Measurements from ENCODE around the gene FAM222B. TPM values are rescaled to one million over a fixed set of nuclear protein-coding genes. Genes with fewer than 3 reads are reported as not detected.
"Not testable (repeated sequence)": the region's sequence is repeated elsewhere in the genome, so short reads cannot be mapped to it uniquely, and the experiment has no call there.

FAM222B gene
- total RNA-seq, 1 donor from 2014 or later: 13.3 TPM

DNA sequence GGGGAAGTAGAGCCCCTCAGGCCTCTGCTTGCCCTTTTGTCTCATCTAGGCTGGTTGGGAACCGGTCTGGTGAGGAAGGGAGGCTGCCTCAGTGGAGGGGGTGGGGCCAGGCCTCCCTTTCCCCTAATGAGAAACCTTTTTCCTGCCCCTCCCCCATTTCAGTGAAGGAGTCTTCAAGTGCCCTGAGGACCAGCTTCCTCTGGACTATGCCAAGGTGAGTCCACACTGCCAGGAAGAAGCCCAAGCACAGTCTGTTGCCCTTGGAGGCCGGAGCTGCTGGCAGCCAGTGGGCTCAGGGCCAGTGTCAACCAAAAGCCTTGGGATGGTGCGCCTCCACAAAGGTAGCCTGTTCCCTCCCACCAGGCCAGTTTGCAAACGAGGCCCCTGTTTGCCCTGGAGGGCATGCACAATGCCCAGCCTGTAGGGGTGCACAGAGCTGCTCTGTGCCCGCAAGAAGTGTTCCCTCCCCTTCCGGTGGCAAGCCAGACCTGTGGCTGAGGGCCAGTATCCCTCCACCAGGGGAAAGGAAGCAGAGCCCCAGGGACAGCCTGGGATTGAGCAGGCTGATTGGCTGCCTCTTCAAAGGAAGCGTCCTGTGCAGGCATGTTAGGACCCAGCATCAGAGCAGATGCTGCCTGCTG, 95.4 kb downstream of the FAM222B start:
- DNase-seq (ENCODE audit: low read depth): peak; percentile 58

DNA sequence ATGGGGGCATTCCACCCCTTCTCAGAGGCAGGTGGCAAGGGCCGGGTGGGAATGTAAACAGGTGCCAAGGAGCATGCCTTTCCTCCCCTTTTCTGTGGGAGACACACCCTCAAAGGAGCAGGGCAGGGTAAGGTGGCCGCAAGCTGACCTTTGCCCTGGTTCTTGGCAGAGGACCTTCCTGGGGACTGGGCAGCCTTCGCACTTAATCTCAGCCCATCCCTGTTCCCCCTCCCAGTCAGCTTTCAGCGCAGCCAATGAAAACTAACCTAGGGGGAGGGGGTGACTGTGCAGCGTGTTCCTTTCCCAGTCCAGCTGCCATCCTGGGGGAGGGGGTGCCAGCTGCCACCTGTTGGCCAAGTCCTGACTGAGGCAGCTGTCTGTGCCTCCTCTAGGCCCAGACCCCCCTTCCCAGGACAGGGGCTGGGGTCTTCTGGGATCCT, 96.0 kb downstream of the FAM222B start:
- peak; percentile 99 for DNase-seq (ENCODE audit: low read depth)

DNA sequence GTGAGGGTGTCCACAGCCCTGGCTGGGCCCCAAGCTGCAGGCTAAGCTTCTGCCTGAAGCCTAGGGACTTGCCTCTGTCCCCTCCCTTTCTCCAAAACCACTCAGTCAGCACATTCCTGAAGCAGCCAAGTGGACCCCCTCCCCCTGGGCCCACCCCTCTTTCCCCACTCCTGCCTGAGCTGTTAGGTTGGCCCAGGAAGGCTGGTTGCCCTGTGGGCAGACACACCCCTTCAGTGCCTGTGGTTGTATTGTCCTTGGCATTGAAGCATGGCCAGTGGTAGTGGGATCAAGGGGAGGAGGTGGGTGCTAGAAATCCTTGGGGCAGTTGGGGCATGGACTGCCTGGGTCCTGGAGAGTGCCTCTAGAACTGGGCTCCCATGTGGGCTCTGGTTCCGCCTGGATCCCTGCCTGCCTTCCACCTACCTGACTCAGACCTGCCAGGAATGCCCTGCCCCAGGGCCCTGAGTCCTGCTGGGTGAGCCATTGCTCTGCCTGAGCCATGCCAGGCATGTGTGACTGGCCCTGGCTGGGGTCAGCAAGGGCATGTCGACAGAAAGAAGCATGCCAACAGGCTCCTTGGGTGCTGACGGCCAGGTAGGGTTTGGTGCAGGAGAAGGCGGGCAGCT, 96.7 kb downstream of the FAM222B start:
- peak; percentile 91 for DNase-seq (ENCODE audit: low read depth)

DNA sequence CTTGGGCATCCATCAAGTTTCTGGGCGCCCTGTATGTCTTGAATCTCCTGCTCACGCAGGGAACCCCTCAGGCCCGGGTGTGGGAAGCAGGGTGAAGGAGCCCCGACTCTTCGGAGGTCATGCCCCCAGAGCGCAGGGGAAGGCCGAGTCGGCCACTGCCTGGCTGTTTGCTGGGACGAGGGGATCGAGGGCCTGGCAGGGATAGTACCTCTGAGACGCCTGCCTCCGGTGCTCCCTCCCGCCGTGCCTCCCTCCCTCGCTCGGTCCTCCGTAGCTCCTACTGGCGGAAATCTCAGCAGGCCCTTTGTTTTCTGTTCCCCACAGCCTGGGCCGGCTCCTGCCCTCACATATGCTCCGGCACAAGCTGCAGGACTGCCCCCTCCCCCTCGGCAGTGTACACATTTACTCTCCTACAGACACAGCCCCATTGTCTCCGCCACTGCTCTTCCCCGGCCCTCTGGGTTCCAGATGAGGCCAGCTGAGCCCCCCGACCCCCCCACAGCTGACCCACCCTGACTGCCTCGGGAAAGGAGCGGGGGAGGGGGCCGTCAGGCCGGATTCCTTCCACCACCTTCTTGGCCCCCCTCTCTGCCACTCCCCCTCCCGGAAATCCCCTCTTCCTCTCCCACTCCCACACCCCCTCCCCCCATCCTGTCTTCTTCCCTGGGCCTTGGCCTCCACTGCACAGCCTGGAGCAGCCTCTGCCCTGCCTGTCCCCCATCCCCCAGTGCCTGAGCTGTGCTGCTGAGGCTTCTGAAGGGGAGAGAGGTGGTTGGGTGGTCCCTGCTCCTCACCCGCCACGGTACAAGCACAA, 97.4 kb downstream of the FAM222B start:
- DNase-seq (ENCODE audit: low read depth): no peak

DNA sequence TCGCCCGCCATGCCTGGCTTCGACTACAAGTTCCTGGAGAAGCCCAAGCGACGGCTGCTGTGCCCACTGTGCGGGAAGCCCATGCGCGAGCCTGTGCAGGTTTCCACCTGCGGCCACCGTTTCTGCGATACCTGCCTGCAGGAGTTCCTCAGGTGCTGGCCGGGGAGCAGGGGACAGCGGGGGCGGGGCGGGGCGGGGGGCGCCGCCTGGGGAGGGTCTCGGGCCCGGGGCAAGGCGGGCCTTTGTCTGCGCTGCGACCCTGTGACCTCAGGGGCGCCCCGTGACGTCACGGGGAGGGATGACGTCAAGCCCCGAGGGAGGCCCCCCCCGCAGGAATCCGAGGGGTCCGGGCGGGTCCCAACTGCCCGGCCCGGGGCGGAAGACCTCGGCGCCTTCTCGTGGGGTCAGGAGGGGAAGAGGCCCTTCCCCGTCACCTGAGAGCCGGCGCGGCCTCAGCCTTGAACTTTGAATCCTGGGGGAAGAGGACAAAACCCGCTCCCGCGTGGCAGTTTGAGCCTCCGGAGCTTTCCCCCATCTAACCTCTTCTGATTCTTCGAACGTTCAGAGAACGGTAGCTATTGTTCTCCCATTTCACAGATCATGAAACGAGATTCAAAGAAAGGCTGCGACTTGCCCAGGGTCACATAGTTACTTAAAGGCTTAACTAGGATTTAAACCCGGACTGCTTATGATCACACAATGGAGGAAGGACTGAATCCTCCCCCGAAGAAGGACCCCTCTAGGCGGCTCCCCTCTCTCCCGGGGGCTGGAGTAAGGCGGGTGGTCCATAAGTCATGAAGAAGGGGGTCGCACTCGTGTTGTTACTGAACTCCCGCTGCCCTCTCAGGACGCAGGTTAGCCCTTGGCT, 98.3 kb downstream of the FAM222B start:
- DNase-seq (ENCODE audit: low read depth): peak; percentile 81

DNA sequence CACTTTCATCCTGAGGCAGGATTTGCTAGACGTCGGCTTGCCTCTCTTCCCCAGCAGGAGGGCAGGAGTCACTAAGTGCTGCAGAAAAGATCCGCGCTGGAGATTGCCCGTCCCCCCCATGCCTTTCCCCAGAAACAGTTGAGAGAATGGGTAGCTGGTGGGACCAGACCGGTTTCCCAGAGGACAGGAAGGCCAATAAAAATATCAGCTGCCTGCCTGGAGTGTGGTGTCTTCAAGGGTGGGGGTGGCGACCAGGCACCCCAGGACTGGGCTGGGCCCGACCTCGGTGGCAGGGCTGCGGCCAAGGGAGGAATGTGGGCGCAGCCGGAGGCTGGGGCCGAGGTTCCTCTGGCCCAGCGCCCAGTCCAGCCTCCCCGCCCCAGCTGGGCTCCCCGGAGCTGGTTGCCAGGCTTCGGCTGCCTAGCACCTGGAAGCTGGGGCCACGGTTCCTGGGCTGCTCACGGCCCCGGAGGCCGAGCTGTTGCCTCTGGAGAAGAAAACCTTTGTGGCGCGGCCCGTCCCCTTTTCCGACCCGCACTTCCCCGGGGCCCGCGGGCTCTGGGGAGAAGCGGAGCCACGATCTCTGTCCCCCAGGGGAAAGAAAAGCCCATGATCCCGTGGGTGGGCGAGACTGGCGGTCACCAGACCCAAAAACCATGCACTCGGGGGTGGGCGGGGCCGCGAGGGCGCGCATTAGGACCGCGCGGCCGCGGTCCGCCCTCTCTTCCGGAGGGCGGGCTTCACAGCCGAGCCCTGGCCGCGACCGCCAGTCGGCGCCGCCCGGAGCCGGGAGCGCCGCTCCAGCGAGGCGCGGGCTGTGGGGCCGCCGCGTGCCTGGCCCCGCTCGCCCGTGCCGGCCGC, 99.1 kb downstream of the FAM222B start, which contains the start of gene TRAF4:
TSS of gene TRAF4 (plus strand) at position 769 of the 861 bp plus-strand sequence. CDS start 102 bp downstream, outside the sequence.
- peak; percentile 97 for DNase-seq (ENCODE audit: low read depth)

DNA sequence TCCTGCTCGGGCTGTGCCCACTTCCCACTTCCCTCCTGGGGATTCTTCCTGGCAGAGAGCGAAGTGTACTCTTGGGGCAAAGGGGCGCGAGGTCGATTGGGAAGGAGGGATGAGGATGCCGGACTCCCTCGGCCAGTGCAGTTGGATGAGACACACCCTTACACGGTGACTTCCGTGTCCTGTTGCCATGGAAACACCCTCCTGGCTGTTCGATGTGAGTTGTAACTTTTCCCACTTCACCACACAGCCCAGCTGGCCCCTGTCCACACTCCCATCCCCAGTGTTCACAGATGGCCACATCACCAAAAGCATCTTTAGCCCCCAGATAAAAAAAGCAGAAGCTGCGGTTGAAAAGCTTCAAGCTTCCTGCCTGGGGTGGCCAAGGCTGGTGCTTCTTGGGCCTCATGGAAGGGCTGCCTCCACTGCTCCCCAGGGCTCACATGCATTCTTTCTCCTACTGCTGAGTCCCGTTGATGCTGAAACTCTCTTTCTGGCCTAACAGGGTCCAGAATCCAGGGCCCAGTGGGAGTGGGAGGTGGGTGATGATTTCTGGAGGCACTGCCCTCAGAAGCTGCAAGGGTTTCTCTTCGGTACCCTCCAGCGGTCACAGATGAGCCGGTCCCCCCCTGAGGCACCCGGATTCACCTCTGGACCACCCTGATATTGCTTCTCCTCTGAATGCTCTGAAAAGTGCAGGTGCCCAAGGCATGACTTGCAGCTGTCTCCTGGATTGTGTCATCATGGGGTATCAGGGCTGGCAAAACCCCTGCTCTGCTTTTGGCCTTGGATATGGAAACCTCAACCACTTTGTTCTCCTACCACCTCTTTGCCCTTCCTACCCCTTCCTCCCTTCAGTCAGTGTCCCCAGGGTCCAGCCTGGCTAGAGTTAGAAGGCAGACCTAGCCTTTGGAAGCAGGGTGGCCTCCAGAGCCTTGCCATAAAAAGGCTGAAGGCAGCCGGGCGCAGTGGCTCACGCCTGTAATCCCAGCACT, 100.9 kb downstream of the FAM222B start:
- peak; percentile 55 for DNase-seq (ENCODE audit: low read depth)

DNA sequence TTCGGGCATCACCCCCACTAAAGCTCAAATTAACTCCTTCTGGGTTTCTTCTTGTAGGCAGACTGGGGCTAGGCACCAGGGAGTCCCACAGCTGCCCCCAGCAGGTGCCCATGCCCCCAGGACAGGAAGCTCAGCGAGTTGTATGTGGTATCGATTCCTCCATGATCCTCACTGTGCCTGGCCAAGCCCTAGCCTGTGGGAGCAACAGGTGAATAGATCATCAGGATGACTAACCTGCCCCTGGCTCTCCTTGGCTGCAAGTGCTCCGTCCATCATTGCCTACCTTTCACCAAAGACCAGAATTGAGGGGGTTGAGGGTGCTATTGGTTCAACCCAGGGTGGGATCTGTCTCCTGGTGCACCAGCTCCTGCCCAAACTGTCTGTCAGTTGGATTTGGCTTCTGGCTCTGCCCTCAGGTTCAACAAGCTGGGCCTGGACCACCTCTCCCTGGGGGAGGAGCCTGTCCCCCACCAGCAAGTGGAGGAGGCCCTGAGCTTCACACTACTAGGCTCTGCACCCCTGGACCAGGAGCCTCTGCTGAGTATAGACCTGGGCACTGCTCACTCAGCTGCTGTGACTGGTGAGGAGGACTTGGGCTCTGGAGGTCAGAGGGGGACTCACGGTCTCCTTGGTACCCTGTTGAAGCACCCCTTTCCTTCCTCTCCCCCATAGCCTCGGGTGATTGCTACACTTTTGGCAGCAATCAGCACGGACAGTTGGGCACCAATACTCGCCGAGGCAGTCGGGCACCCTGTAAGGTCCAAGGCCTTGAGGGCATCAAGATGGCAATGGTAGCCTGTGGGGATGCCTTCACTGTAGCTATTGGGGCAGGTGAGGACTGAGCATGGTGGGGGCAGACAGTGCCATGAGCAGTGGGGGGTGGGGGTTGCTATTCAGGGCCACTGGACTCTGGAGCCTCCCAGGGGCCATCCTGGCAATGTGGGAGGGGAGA, 101.9 kb downstream of the FAM222B start:
- DNase-seq (ENCODE audit: low read depth): no peak

DNA sequence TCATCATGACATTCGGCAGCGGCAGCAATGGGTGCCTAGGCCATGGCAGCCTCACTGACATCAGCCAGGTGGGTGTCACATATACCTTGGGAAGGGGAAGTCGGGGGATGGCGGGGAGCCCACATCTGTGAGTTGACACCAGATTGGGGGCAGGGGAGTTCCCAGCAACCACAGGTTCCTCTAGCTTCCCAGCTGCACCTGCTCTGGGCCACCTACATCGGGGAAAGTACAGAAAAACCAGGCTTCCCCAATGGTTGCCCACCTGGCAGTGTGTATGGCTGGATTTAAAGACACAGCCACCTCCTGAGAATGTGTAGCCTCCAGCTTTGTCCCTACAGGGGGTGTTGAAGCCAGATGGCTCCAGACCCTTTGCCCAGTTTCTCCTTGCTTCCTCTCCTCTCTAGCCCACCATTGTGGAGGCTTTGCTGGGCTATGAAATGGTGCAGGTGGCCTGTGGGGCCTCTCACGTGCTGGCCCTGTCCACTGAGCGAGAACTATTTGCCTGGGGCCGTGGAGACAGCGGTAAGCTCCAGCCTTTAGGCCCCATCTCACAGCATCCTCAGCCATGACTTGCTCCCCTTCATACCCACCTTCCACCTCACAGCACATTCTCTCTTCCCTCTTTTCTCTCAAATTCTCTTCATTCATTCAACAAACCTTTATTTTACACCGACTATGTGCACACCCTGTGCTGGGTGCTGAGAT, 103.8 kb downstream of the FAM222B start:
- no peak for DNase-seq (ENCODE audit: low read depth)

DNA sequence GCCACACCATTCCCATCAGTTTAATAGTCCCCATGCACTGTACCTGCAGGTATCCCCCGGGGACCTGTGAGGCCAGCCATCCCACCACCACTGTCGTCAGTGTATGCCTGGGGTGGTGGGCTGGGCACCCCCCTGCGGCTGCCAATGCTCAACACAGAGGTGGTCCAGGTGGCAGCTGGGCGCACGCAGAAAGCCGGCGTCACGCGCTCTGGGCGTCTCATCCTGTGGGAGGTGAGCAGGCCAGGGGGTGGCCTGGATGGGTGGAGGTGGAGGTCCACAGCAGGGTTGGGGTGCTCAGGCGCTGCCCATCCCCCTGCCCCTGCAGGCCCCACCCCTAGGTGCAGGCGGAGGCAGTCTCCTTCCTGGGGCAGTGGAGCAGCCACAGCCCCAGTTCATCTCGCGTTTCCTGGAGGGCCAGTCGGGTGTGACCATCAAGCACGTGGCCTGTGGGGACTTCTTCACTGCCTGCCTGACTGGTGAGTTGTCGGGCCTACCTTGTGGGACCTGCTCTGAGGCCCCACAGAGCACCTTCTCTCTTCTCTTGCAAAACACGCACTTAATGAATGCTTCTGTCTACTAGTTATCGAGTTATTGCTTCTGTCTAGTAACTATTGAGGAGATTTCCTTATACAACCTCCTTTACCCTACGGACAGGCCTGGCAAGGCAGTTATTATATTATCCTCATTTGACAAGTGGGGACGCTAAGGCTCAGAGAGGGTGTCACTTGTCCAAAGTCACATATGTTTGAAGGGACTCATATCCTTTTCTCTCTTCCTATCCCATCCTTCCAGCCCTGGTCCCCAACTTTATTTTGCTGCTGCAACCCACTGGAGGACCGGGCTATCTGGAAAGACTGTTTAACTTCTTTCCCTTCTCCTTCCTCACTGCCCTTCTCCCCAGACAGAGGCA, 104.6 kb downstream of the FAM222B start:
- DNase-seq (ENCODE audit: low read depth): no peak

DNA sequence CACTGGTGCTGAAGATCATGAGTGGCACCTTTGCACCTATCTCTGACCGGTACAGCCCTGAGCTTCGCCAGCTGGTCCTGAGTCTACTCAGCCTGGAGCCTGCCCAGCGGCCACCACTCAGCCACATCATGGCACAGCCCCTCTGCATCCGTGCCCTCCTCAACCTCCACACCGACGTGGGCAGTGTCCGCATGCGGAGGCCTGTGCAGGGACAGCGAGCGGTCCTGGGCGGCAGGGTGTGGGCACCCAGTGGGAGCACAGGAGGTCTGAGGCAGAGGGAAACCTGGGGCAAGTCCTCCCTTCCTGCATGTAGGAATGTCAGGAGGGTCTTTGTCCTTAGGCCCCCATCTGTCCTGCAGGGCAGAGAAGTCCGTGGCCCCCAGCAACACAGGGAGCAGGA, 105.3 kb downstream of the FAM222B start:
- no peak for DNase-seq (ENCODE audit: low read depth)

DNA sequence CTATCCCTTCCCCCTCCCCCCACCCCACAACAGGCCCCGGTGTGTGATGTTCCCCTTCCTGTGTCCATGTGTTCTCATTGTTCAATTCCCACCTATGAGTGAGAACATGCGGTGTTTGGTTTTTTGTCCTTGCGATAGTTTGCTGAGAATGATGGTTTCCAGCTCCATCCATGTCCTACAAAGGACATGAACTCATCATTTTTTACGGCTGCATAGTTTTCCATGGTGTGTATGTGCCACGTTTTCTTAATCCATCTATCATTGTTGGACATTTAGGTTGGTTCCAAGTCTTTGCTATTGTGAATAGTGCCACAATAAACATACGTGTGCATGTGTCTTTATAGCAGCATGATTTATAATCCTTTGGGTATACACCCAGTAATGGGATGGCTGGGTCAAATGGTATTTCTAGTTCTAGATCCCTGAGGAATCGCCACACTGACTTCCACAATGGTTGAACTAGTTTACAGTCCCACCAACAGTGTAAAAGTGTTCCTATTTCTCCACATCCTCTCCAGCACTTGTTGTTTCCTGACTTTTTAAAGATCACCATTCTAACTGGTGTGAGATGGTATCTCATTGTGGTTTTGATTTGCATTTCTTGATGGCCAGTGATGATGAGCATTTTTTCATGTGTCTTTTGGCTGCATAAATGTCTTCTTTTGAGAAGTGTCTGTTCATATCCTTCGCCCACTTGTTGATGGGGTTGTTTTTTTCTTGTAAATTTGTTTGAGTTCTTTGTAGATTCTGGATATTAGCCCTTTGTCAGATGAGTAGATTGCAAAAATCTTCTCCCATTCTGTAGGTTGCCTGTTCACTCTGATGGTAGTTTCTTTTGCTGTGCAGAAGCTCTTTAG, 106.4 kb downstream of the FAM222B start:
- not testable (repeated sequence) for DNase-seq (ENCODE audit: low read depth)

DNA sequence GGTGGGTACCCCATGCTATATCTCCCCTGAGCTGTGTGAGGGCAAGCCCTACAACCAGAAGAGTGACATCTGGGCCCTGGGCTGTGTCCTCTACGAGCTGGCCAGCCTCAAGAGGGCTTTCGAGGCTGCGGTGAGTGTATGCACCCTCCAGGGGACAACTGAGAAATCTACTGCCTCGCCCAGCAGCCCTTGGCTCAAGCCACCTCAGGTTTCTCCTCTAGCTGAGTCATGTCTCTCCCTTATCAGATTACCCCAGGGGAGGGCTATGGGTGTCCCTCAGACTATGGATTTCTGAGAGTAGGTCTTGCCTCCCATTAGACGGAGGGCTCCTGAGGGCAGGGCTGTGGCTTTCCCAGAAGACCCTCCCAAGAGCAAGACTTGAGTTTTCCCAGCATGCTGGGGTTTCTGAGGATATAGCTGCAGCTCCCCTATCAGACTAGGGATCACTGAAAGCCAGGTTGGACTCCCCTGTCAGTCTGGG, 107.3 kb downstream of the FAM222B start:
- DNase-seq (ENCODE audit: low read depth): peak; percentile 83

DNA sequence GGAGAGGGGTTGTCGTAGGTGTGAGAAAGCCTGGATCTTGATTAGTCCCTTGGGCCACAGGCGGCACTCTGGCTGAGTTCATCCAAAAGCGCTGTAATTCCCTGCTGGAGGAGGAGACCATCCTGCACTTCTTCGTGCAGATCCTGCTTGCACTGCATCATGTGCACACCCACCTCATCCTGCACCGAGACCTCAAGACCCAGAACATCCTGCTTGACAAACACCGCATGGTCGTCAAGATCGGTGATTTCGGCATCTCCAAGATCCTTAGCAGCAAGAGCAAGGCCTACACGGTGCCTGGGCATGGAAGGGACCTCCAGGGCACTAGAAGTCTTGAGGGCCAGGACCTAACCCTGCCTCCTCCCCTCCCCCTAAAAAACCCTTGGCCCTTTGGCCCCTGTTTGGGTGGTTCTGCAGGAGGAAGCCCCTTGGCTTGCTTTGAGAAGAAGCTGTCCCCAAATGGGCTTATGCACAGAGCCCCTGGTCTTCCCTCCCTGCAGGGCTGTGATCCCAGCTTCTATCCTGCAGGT, 107.8 kb downstream of the FAM222B start:
- no peak for DNase-seq (ENCODE audit: low read depth)

DNA sequence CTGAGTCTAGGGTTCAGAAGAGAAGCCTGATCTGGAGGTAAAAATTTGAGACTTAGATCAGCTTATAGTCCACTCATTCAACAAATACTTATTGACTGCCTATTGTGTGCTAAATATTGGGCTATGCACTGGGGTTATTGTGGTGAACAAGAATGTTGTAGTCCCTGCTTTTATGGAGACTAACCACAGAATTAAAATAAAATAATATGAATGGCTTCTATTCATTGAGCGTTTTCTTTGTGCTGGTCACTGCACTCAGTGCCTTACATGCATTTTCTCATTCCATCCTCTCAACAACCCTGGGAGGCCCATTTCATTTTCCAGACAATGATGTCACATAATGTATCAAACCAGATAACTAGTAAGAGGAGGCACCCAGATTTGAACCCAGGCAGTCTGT, 109.2 kb downstream of the FAM222B start:
- DNase-seq (ENCODE audit: low read depth): no peak
